ENCODE results near the gene SYNJ2. TPM values are rescaled to one million over a fixed set of nuclear protein-coding genes. Genes with fewer than 3 reads are reported as not detected.

Gene SYNJ2
- polyA plus RNA-seq, 3 donors, result 10.3 to 12.9 (median 11.3) TPM

GRCh38 chr6:158040051-158040803, 58.6 kb downstream of the SYNJ2 start:
- DNase-seq, result no peak

- DNase-seq, result no peak
Measured at GRCh38 chr6:158040804-158041347, 59.2 kb downstream of the SYNJ2 start.

GRCh38 chr6:158041370-158041769, 59.7 kb downstream of the SYNJ2 start:
- DNase-seq, result no peak

- DNase-seq, result no peak
Measured at GRCh38 chr6:158041788-158042187, 60.1 kb downstream of the SYNJ2 start.

GRCh38 chr6:158042245-158042798, 60.7 kb downstream of the SYNJ2 start:
- DNase-seq, result peak; percentile 49

- no peak for DNase-seq
Measured at GRCh38 chr6:158043008-158043407, 61.3 kb downstream of the SYNJ2 start.

- no peak for DNase-seq
Measured at GRCh38 chr6:158043586-158044524, 62.2 kb downstream of the SYNJ2 start.

- DNase-seq, result no peak
Measured at GRCh38 chr6:158044525-158044888, 62.8 kb downstream of the SYNJ2 start.

- no peak for DNase-seq
Measured at GRCh38 chr6:158046201-158047126, 64.8 kb downstream of the SYNJ2 start.

- DNase-seq, result no peak
Measured at GRCh38 chr6:158047127-158047518, 65.5 kb downstream of the SYNJ2 start.

GRCh38 chr6:158047563-158048323, 66.1 kb downstream of the SYNJ2 start:
- DNase-seq, result no peak

- DNase-seq, result no peak
Measured at GRCh38 chr6:158048589-158048988, 66.9 kb downstream of the SYNJ2 start.

- DNase-seq, result no peak
Measured at GRCh38 chr6:158049055-158050028, 67.7 kb downstream of the SYNJ2 start.

GRCh38 chr6:158050107-158050735, 68.6 kb downstream of the SYNJ2 start:
- DNase-seq, result no peak

- no peak for DNase-seq
Measured at GRCh38 chr6:158050955-158051354, 69.3 kb downstream of the SYNJ2 start.

- DNase-seq, result no peak
Measured at GRCh38 chr6:158051968-158052367, 70.3 kb downstream of the SYNJ2 start.

GRCh38 chr6:158053377-158054313, 72.0 kb downstream of the SYNJ2 start:
- no peak for DNase-seq

- no peak for DNase-seq
Measured at GRCh38 chr6:158056355-158056754, 74.7 kb downstream of the SYNJ2 start.
